Germinal center (tissue), 1 donor: Measurements from ENCODE around the gene ACTL6A.
"Not testable (repeated sequence)": the region's sequence is repeated elsewhere in the genome, so short reads cannot be mapped to it uniquely, and the experiment has no call there.

Experiments
- DNase-seq: peaks from one replicate; pipeline ENCODE4 v3.0.0; 2012; ENCODE audit warnings: mixed read lengths, low spot score

ACTL6A gene

GRCh38 chr3:179562591-179563270 is at the start of gene ACTL6A:
TSS of gene ACTL6A (plus strand) at chr3:179562926. CDS start at chr3:179563093, 167 bp downstream.
- peak; percentile 99 for DNase-seq

DNA sequence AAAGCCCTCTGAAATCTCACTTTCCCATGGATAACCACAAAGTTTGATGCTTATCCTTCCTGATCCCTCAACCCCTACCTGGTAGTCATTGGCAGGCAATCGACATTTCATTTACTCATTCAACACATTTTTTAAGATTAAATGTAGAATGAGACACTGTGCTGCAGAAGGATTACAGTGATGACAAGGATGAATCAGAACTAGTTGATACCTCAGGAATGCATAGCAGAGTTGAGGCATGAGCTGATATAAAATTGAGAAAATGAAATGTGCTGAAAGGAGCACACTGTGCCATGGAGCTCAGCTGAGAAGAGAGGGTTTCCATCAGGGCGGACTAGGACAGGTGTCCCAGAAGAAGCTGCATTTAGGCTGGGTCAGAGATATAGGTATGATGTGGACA is 48.9 kb upstream of the ACTL6A start:
- DNase-seq = no peak

- not testable (repeated sequence) for DNase-seq
Observed at GRCh38 chr3:179516461-179517251, 46.1 kb upstream of the ACTL6A start.

- DNase-seq = no peak
Observed at GRCh38 chr3:179526482-179526881, 36.2 kb upstream of the ACTL6A start.

GRCh38 chr3:179526989-179527391 is 35.7 kb upstream of the ACTL6A start:
- no peak for DNase-seq

DNA sequence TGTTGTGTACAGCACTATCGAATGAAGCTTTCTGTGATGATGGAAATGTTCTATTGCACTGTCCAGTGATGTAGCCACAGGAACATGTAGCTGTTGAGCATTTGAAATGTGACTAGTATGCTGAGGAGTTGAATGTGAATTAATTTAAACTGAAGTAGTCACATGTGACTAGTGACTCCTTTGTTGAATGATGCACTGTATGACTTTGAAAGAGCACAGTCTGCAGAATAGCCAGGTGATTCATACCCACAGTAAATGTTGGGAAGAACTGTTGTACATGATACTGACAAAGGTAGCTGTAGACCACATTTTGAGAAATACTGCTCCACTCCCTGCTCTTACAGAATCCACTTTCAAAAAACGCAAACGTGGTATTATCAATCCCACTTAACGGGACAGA is 34.0 kb upstream of the ACTL6A start:
- no peak for DNase-seq

DNA sequence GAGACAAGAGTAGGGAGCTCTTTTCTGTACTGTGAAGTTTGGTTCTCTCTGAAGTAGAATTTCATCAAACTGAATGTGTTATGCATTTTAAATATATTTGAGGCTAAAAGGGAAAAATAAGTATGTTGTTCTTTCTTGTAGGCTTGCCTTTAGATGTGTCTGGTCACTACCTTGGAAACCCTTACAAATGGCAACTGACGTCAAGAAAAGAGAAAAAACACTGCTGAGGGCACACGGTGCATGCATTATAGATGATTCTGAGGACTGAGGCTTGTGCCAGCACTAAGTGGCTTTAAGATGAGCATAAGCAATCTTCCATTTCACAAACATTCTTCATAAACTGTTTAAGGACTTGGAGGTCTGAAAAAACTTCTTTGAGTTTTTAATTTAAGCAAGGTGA is 31.1 kb upstream of the ACTL6A start:
- DNase-seq = no peak

DNA sequence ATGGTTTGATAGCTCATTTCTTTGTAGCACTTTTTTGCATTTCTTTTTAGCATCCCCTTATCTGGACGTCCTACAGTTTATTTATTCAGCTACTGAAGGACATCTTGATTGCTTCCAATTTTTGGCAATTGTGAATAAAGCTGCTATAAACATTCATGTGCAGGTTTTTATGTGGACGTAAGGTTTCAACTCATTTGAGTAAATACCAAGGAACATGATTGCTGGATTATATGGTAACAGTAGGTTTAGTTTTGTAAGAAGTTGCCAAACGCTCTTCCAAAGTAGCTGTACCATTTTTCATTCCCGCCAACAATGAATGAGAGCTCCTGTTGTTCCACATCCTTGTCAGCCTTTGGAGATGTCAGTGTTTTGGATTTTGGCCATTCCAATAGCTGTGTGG is 29.5 kb upstream of the ACTL6A start:
- DNase-seq = no peak

DNA sequence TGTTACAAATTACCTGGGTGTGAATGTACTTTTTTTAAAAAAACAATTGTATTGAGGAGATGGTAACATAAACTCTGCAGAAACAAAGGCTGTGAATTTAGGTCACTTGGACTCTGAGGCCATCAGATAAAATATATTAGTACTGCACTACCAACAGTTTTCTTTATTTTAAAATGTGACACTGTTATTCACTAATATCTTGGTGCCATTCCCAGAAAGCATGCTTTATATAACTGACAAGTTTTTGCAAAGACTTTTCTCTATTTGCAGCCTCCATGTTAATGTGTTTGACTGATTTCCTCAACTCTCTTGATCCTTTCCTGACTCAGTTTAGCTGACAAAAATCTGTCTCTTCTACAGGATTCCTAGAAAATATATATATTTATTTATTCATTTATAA is 26.5 kb upstream of the ACTL6A start:
- no peak for DNase-seq

- DNase-seq = no peak
Observed at GRCh38 chr3:179541094-179541493, 21.6 kb upstream of the ACTL6A start.

DNA sequence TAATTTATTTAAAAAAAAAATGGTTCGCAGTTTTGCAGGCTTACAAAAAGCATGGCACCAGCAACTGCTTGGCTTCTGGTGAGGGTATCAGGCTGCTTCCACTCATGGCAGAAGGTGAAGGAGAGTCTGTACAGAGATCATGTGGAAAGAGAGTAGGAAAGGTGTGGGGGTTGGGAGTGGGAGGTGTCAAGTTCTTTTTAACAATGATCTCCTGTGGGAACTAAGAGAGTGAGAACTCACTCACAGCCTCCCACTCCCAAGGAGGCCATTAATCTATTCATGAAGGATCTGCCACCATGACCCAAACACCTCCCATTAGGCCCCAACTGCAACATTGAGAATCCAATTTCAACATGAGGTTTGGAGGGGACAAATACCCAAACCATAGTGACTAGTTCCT is 21.1 kb upstream of the ACTL6A start:
- DNase-seq = no peak

GRCh38 chr3:179542375-179542774 is 20.4 kb upstream of the ACTL6A start:
- DNase-seq = no peak

- DNase-seq = no peak
Observed at GRCh38 chr3:179544981-179545645, 17.6 kb upstream of the ACTL6A start.

DNA sequence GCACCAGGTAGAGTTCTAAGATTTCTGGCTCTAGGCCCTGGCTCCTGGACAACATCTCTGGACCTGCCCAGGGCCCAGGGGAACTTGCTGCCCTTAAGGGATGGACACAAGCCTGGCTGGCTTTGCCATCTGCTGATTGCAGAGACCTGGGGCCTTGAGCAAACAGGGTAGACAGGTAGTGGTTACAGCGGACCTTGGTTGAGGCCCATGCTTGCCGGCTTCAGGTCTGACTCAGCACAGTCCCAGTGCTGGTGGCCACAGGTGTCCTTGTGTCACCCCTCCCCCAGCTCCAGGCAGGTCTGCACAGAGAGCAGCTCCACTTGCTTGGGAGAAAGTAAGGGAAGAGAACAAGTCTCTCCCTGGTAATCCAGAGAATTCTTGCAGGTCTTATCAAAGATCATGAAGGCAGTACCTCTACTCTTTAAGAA is 15.9 kb upstream of the ACTL6A start:
- no peak for DNase-seq

GRCh38 chr3:179551349-179552105 is 11.2 kb upstream of the ACTL6A start:
- DNase-seq = no peak

DNA sequence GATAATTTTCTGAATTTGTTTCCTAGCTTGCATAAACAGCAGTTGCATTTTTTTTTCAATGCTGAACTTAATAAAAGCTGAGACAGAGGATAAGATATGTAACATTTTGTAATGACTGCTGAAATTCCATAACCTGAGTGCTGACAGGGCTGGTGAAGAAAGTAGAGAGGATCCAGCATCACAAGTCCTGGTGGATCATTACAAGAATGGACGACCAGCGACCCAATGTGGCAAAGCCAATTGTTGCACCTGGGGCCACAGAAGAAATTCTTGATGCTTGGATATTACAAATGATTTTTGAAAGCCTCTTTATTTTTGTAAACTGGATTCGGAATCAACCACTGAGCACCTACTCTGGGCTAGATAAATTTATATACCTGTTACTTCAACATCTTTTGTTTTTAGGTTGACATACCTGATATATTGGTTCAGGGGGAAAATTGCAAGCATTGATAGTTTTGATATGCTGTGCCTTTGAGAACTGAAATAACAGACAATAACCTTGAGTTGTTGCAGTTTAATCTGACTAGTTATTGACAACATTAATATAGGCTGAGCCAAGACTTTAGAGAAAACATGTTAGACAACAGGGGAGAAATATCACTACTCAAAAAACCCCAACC is 3.9 kb upstream of the ACTL6A start:
- DNase-seq = peak; percentile 50

GRCh38 chr3:179560791-179561190 is 1.9 kb upstream of the ACTL6A start:
- no peak for DNase-seq

DNA sequence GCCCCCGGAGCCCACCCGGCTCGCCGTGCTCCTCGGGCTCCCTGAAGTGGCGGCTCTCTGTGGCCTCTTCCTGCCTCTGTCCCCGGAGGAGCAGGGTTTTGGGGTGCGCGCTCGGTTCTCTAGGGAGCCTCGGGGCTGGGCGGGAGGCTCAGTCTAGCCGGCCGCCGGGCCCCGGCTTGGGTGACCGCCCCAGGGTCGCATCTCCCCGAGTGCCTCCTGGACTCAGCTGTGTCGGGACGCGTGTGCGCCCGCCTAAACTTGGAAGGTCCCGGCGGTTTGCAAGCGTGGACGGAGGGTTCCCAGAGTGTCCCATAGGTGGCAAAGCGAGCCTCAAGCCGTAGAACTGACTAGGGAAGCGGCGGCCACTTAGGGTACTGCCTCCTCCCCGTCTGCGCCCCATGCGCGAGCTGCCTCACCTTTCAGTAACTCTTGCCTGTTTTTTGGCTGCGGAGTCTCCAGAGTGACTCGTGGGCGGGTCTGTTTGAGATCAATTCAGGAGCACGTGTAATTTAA is 601 bp downstream of the ACTL6A start:
- DNase-seq = peak; percentile 77

DNA sequence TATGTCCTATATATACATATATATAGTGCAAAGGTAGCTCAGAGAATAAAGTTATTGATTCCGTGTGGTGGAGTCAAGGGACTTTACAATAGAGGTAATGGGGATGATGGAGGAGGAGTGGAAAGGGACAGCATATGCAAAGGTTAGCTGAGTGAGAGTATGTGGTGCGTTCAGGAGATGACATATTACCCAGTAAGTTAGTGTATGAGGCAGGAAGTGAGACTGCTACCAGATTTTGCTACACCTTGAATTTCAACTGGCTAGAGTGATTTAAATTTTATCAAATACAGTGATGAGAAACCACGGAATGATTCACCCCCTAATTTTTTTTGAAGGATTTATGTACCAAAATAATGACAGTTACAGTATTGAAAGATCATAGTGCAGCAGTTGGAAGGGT is 2.8 kb downstream of the ACTL6A start:
- DNase-seq = no peak

DNA sequence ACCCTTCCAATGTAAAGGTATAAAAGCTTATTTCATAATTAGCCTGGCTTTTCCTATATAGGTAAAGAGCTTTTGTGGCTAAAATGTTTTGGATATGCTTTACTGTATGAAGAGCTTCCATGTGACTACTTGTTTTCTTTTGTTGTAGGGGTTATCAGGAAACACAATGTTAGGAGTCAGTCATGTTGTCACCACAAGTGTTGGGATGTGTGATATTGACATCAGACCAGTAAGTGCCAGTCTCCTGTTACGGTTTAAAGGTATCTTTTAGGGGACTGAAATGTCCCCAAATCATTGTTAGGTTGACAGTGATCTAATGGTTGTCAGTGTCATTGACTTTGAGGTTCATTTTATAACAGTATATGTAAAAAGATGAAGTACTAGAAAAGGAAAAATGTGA is 18.3 kb downstream of the ACTL6A start:
- DNase-seq = no peak

DNA sequence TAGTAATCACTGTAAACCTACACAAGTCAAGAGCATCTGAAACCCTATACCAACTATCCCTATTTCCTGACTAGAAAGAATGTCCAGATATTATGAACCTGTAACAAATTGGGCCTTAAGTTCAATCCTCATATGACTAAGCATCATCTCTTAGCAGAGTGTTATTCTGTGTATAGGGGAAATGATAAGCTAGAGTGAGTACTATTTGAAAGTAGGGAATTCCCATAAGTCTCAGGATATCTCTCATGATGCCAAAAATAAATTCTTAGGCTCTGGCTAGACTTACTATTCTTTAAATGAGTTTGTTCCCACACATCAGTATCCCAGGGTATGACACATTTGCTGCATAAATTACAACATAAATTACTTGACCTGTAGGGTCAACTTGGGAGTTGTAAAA is 26.4 kb downstream of the ACTL6A start:
- no peak for DNase-seq

DNA sequence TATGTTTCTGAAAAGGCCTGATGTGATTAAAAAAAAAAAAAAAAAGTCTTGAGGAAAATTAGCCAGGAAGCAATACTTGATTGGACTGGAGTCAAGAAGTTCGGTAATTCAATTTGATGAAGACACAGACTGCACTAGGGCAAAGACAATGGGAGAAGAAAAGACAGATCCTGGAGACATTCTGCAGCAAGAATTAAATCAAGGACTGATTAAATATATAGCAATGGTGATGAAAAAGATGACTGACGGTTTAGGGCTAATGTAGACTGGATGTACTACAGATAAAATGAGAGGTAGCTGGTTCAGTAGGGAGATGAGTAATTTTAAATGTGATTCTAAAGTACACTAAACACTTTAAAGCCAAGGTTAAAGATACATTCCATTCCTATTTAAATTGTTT is 27.9 kb downstream of the ACTL6A start:
- no peak for DNase-seq
